H9 (cell line): ENCODE measurements around the gene ZNF296. TPM values are rescaled to one million over a fixed set of nuclear protein-coding genes. Genes with fewer than 3 reads are reported as not detected.
A peak's percentile ranks its signal among the peaks of the same experiment; 100 is the strongest.

Experiments used
- DNase-seq: peaks from one replicate; pipeline ENCODE4 v3.0.0-alpha.2; 2017
- H2AFZ ChIP-seq: one replicate; pipeline ENCODE4 v1.6.1; 2013; ENCODE audit warnings: mild to moderate bottlenecking, low read length, control low read depth, moderate library complexity
- H2AK5ac ChIP-seq: 2 replicates; pipeline ENCODE4 v1.6.1; 2013; ENCODE audit warnings: low read length, control low read depth, mixed read lengths; ENCODE audit not compliant: insufficient read length
- H2BK120ac ChIP-seq: one replicate; pipeline ENCODE4 v1.6.1; 2013; ENCODE audit warnings: low read depth, mild to moderate bottlenecking, low read length, control low read depth, inconsistent platforms; ENCODE audit not compliant: poor library complexity, severe bottlenecking
- H2BK12ac ChIP-seq: 2 replicates; pipeline ENCODE4 v1.6.1; 2013; ENCODE audit warnings: low read length, control low read depth, mixed read lengths, low read depth; ENCODE audit not compliant: insufficient read length
- H2BK15ac ChIP-seq: 2 replicates; pipeline ENCODE4 v1.6.1; 2013; ENCODE audit warnings: low read depth, low read length, control low read depth
- H2BK20ac ChIP-seq: one replicate; pipeline ENCODE4 v1.6.1; 2013; ENCODE audit warnings: low read depth, mild to moderate bottlenecking, low read length, control low read depth, inconsistent platforms; ENCODE audit not compliant: poor library complexity, severe bottlenecking
- H2BK5ac ChIP-seq: 2 replicates; pipeline ENCODE4 v1.6.1; 2013; ENCODE audit warnings: low read length, control low read depth, mixed read lengths; ENCODE audit not compliant: insufficient read length
- H3K14ac ChIP-seq: 2 replicates; pipeline ENCODE4 v1.6.1; 2013; ENCODE audit warnings: low read length, control low read depth; ENCODE audit not compliant: insufficient read depth
- H3K18ac ChIP-seq: 2 replicates; pipeline ENCODE4 v1.6.1; 2013; ENCODE audit warnings: low read depth, mild to moderate bottlenecking, mixed read lengths, low read length, control low read depth; ENCODE audit not compliant: insufficient read length
- H3K23ac ChIP-seq: 2 replicates; pipeline ENCODE4 v1.6.1; 2013; ENCODE audit warnings: low read length, control low read depth, mixed read lengths, low read depth; ENCODE audit not compliant: insufficient read length
- H3K23me2 ChIP-seq: 2 replicates; pipeline ENCODE4 v1.6.1; 2013; ENCODE audit warnings: low read depth, mild to moderate bottlenecking, mixed read lengths, low read length, control low read depth; ENCODE audit not compliant: insufficient read length, poor library complexity, severe bottlenecking
- H3K27ac ChIP-seq: 2 replicates; pipeline ENCODE4 v1.5.1; 2013; ENCODE audit warnings: low read length, control low read depth, mixed read lengths, low read depth; ENCODE audit not compliant: insufficient read length
- H3K27me3 ChIP-seq: 2 replicates; pipeline ENCODE4 v1.6.1; 2013; ENCODE audit warnings: low read length, control low read depth, inconsistent platforms; ENCODE audit not compliant: insufficient read depth
- H3K4ac ChIP-seq: 2 replicates; pipeline ENCODE4 v1.6.1; 2013; ENCODE audit warnings: low read depth, mild to moderate bottlenecking, control low read depth, inconsistent platforms, low read length, moderate library complexity
- H3K4me1 ChIP-seq: 2 replicates; pipeline ENCODE4 v1.6.1; 2013; ENCODE audit warnings: low read length, control low read depth, inconsistent platforms; ENCODE audit not compliant: insufficient read depth
- H3K4me2 ChIP-seq: 2 replicates; pipeline ENCODE4 v1.6.1; 2013; ENCODE audit warnings: low read length, control low read depth, mixed read lengths; ENCODE audit not compliant: insufficient read length, insufficient read depth
- H3K56ac ChIP-seq: 2 replicates; pipeline ENCODE4 v1.6.1; 2013; ENCODE audit warnings: low read depth, mild to moderate bottlenecking, mixed read lengths, low read length, control low read depth; ENCODE audit not compliant: insufficient read length
- H3K79me1 ChIP-seq: 2 replicates; pipeline ENCODE4 v1.6.1; 2013; ENCODE audit warnings: low read depth, mild to moderate bottlenecking, moderate library complexity, low read length, control low read depth, inconsistent platforms; ENCODE audit not compliant: insufficient read depth, poor library complexity, severe bottlenecking
- H3K79me2 ChIP-seq: 2 replicates; pipeline ENCODE4 v1.6.1; 2013; ENCODE audit warnings: low read length, control low read depth, inconsistent platforms; ENCODE audit not compliant: insufficient read depth
- H3K9ac ChIP-seq: 2 replicates; pipeline ENCODE4 v1.6.1; 2013; ENCODE audit warnings: low read length, control low read depth, mixed read lengths; ENCODE audit not compliant: insufficient read length; ENCODE audit errors: extremely low read depth
- H3K9me3 ChIP-seq: one replicate; pipeline ENCODE4 v1.6.1; 2013; ENCODE audit warnings: low read depth, low read length, inconsistent platforms; ENCODE audit not compliant: control insufficient read depth
- H3T11ph ChIP-seq: one replicate; pipeline ENCODE4 v1.6.1; 2013; ENCODE audit warnings: mild to moderate bottlenecking, low read length, control low read depth, inconsistent platforms
- H4K20me1 ChIP-seq: one replicate; pipeline ENCODE4 v1.6.1; 2013; ENCODE audit not compliant: control insufficient read depth, insufficient read length, insufficient read depth
- H4K5ac ChIP-seq: 2 replicates; pipeline ENCODE4 v1.6.1; 2013; ENCODE audit warnings: low read depth, mild to moderate bottlenecking, mixed read lengths, low read length, control low read depth; ENCODE audit not compliant: insufficient read length
- H4K8ac ChIP-seq: replicated peaks from 2 replicates; pipeline ENCODE4 v1.6.1; 2013; ENCODE audit warnings: low read length, control low read depth, mixed read lengths, low read depth; ENCODE audit not compliant: insufficient read length
- H4K91ac ChIP-seq: 2 replicates; pipeline ENCODE4 v1.6.1; 2013; ENCODE audit warnings: low read depth, mild to moderate bottlenecking, moderate library complexity, mixed read lengths, low read length, control low read depth; ENCODE audit not compliant: insufficient read length
- H3K27ac Mint-ChIP-seq, 3 experiments: 2 replicates in 2 of 3; 3 replicates in 1 of 3; pipeline ENCODE4 v1.8.0; 2020 to 2021; ENCODE audit warnings: mixed read lengths in 3 of 3, mild to moderate bottlenecking in 1 of 3, moderate library complexity in 1 of 3
- H3K27me3 Mint-ChIP-seq: 2 replicates; pipeline ENCODE4 v1.8.0; 2021; ENCODE audit warnings: low read depth, mild to moderate bottlenecking, moderate library complexity, mixed read lengths
- H3K36me3 Mint-ChIP-seq, 3 experiments: 2 replicates in 2 of 3; 3 replicates in 1 of 3; pipeline ENCODE4 v1.8.0; 2020 to 2021; ENCODE audit warnings: low read depth in 3 of 3, mixed read lengths in 3 of 3; ENCODE audit not compliant: insufficient read depth in 1 of 3
- H3K4me1 Mint-ChIP-seq, 2 experiments: 2 replicates each; pipeline ENCODE4 v1.8.0; 2020; ENCODE audit warnings: mixed read lengths in 2 of 2
- H3K4me3 Mint-ChIP-seq, 2 experiments: 2 replicates in 1 of 2; 3 replicates in 1 of 2; pipeline ENCODE4 v1.8.0; 2020 to 2021; ENCODE audit warnings: mild to moderate bottlenecking in 2 of 2, mixed read lengths in 2 of 2, moderate library complexity in 1 of 2
- H3K9me3 Mint-ChIP-seq, 2 experiments: 2 replicates in 1 of 2; 3 replicates in 1 of 2; pipeline ENCODE4 v1.8.0; 2020; ENCODE audit warnings: mild to moderate bottlenecking in 2 of 2, mixed read lengths in 2 of 2, moderate library complexity in 1 of 2
- CTCF ChIP-seq: fragments of 200-600 bp; sonication (generic); conservative IDR thresholded peaks from 3 replicates; pipeline ENCODE4 v1.8.0; 2021; ENCODE audit warnings: antibody characterized with exemption, mild to moderate bottlenecking
- WGBS: extraction: QIAGEN DNeasy Blood & Tissue Kit; methylation state at CpG from one replicate; pipeline ENCODE4 v1.1.7; 2013; ENCODE audit warnings: missing lambda C conversion rate, low lambda C conversion rate, mixed read lengths; ENCODE audit not compliant: insufficient read length; ENCODE audit errors: extremely low coverage; 5-methylcytosine and 5-hydroxymethylcytosine counted together
- total RNA-seq: library from RNA; stranded (reverse); gene quantifications from 2 replicates; pipeline ENCODE4 v1.2.1, GENCODE V29; 2021

Gene ZNF296
- total RNA-seq, 1 experiment from 2014 or later: 14.8 TPM

- DNase-seq: no peak
- H3K4me1 ChIP-seq: no peaks in the 10 kb centered on the region
- H2BK15ac ChIP-seq: no peak overlapping the region
- no peak overlapping the region for H2BK12ac ChIP-seq
- H4K8ac ChIP-seq: no peak overlapping the region
- H2BK20ac ChIP-seq: no peak overlapping the region
- no peak overlapping the region for H3K23ac ChIP-seq
- no peaks in the 10 kb centered on the region for H3K79me2 ChIP-seq
- no peaks in the 10 kb centered on the region for H3K27me3 Mint-ChIP-seq
- no CpG with 5 or more reads among the region's 38 CpGs for WGBS
- no peak overlapping the region for H3K18ac ChIP-seq
- H2BK5ac ChIP-seq: no peak overlapping the region
- no peak overlapping the region for H3K56ac ChIP-seq
- no peak overlapping the region for H3K9ac ChIP-seq
- no peaks in the 10 kb centered on the region for H3K9me3 ChIP-seq
- H3K36me3 Mint-ChIP-seq: peaks cover 40 to 74% (median 60%) of the 10 kb centered on the region in 3 experiments
- H2BK120ac ChIP-seq: no peak overlapping the region
- H3K27me3 ChIP-seq: no peaks in the 10 kb centered on the region
- H4K91ac ChIP-seq: no peak overlapping the region
- H4K20me1 ChIP-seq: no peaks in the 10 kb centered on the region
- no peaks in the 10 kb centered on the region for H3K9me3 Mint-ChIP-seq
- H3K23me2 ChIP-seq: no peaks in the 10 kb centered on the region
- no peak overlapping the region for H4K5ac ChIP-seq
- no peak overlapping the region for H3T11ph ChIP-seq
- H3K27ac Mint-ChIP-seq: peak overlapping the region; percentile 44 to 68 (median 60); a peak in 4 of 7 replicates
- no peak for TF ChIP-seq CTCF
- no peak overlapping the region for H3K27ac ChIP-seq
- no peak overlapping the region for H2AFZ ChIP-seq
- no peak overlapping the region; a peak in 1 of 5 replicates for H3K4me3 Mint-ChIP-seq
- no peak overlapping the region for H3K4ac ChIP-seq
- no peak overlapping the region for H3K4me2 ChIP-seq
- H2AK5ac ChIP-seq: no peak overlapping the region
- H3K79me1 ChIP-seq: no peaks in the 10 kb centered on the region
- H3K14ac ChIP-seq: no peak overlapping the region
- peaks cover 6 to 16% of the 10 kb centered on the region in 2 experiments for H3K4me1 Mint-ChIP-seq
Observed at GRCh38 chr19:45066921-45067661, 9.2 kb downstream of the ZNF296 start.
